M059J (cell line): Measurements from ENCODE around the gene ATP10B. TPM values are rescaled to one million over a fixed set of nuclear protein-coding genes. Genes with fewer than 3 reads are reported as not detected.

Source experiments
- DNase-seq: peaks from one replicate; pipeline ENCODE4 v3.0.0-alpha.2; 2012; ENCODE audit warnings: low read depth
- total RNA-seq: library from RNA; depleted of rRNA; stranded (reverse); fragments of >200 nt; shearing (Covaris generic); gene quantifications from 2 replicates; pipeline ENCODE4 v1.2.3, GENCODE V29; 2014

ATP10B gene
- total RNA-seq, 1 experiment from 2014 or later: 0.05 TPM

DNA sequence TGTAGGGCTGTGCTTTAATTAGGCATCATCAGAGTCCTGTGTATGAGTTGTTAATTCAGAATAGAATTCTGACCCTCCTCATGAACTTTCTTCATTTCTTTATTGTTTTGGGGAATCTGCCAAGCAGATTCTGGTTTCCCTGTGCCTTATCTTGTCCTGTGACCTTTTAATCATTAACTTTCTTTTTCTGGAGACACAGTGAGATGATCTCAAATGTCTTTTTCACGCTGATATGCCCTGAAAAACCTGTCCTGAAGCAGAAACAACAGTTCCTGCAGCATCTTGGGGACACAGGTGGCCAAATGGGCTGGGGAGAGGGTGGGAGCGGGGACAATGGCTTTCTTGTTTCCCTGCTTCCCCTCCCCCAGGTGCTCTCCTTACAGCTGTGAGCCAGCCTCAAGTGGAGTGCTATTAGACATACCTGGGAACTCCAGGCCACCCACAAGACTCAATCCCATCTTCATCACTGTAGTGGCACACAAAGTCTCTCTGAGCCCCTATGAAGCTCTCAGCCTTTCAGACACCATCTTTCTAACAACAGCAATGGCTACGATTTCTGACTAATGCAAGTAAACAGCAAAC, 213.8 kb downstream of the ATP10B start:
- DNase-seq: no peak

DNA sequence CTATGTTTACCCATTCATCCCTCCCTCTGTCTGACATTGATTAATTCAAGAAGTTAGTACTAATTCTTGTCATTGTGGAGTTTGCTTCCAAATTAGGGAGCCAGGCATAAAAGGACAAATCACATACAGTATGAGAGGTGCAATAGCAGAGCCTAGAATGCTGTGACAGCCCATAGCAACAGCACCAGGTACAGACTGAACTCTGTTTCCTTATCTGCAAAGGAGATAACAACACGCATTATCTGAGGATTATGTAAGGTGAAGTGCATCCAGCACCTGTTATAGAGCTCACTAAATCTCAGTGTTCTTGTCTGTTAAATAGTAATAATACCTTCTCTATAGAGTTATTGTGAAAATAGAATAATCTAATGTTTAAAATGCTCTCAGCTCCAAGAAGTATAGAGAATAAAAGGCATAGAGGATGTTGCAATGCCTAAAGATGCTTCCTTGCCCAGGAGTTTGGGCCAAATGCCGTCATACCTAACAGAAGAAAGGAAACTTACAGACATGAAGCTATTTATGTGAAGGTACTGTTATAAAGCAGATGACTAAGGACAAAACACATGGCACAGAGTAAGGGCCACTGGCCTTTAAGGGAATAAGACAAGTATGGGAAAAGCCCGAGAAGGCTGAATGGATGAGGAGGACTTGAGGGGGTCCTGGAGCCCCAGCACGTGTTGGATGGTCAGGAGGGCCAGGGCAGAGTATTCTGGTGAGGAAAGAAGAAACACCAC, 214.5 kb downstream of the ATP10B start:
- no peak for DNase-seq

DNA sequence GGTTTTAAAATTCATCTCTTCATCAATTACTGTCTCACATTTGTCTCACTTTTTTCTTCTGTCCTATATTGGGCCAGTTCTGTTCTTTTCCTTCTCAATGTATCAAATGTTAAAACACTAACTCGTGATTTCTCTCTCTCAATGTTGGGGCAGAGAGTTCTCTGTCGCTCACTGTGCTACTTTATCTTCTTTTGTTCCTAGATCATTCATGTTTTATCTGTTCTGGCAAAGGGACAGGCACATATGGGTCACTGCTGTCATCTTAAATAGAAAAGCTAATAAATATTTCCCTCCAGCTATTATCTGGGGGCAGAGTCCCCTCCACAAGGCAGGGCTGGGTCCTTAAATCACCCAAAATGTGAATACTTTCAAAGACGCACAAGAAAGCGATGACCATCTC, 216.3 kb downstream of the ATP10B start:
- DNase-seq: no peak

DNA sequence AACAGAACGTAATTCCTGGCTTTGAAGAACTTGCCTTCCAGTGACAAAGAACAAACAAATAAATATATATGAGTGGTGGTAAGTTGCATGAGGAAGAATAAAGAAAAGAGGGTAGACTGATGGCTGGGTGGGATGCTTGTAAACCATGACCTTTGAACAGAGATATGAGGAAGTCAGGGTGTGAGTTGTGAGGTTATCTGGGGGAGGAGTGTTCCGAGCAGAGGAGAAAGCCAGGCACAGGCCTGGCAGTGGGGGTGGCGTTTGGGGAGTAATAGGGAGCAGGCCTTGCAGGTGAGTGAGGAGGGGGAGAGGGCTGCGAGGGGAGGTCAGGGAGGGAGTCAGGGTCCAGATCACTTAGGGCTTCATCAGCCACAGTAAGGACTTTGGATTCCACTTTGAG, 217.0 kb downstream of the ATP10B start:
- DNase-seq: no peak

DNA sequence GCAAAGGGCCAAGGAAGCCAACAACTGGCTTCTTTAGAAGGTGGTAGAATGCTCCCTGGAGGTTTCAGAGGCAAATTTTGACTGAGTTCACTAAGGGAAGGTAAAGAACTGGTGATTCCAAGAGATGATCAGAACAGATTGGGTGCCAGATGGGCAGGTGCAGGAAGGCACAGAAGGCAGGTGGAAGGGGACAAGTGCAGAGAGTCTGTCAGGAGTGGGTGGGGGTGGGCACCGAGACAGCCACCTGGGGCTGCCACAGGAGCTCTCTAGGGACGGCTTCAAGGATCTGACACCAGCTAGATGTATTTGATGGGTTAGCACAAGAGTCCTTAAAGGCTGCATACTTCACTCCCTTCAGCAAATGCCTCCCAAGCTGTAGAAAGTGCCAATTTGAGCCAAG, 223.0 kb downstream of the ATP10B start:
- no peak for DNase-seq

DNA sequence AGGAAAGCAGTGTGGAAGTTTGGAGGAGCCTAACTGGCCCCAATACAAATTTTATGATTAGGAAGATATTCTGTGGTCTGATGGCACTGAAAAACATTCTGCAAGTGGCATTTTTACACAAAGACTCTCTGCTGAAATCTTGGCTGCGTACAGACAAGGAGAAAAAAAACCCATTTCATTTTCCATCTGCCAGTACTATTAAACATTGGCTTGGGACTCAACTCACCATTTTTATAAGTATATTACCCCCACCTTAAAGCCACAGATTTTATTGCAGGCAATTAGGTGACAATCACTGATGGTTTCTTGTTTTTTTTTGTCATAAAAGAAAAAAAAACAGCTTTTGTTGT, 223.4 kb downstream of the ATP10B start:
- no peak for DNase-seq

DNA sequence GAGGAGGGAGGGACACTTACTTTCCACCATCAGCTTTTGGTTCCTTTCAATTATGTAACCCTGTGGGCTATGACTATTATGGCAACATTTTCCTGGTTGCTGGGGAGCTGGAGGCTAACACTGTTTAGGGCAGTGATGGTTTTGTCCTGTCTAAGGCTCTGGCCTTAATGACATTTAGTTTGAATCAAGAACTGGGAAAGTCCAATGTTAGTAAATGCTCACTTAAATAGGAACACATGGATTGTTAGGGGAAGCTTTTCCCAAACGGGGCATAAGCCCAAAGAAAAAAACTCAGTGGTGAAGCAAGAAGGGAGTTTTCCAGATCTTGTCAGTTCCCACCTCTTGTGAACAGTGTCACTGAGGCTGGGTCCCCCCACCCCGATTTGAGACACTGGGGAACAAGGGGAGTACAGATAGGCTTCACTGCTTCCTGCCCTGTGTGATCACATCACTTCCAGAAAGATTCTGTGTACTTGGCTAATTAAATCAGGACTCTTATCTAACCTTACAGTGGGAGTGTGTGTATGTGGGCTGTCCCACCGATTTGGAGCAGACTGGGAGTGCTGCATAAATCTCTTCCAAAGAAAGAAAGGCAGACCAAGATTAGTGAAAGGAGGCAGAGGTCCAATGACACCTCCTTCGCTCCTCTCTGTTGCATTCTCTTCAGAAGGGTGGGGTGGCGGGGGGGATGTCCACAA, 223.9 kb downstream of the ATP10B start:
- DNase-seq: no peak

DNA sequence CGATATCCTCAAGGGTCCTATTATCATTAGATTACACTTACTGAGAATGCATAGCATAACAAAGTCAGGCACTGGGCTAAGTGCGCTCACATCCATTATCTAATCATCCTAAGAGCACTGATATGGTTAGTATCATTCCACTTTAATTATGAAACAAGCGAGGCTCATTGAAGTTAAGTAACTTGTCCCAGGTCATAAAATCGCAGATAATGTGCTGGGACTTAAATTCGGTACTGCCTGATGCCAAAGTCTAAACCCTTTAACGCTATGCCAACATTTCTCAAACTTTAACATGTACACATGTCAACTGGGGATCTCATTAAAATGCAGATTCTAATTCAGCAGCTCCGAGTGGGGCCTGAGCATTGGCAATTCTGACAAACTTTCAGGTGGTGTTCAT, 225.7 kb downstream of the ATP10B start:
- DNase-seq: no peak

DNA sequence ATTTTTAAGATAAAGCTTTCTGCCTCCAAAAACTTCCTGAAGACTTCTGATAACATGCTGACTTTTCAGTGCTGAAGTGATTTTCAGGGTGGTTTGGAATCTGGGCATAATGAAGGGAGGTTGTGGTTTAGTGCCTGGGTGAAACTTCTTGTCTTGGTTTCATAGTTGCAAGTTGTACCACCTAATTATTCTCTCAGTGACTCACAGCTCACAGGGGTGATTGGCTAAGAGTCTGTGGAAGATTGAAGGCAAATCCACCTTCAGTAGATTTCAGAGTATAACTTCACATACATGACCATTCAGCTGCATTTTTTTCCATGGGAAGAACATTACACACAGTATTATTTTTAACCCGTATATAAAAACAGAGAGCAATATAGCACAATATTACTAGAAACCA, 230.5 kb downstream of the ATP10B start:
- no peak for DNase-seq

DNA sequence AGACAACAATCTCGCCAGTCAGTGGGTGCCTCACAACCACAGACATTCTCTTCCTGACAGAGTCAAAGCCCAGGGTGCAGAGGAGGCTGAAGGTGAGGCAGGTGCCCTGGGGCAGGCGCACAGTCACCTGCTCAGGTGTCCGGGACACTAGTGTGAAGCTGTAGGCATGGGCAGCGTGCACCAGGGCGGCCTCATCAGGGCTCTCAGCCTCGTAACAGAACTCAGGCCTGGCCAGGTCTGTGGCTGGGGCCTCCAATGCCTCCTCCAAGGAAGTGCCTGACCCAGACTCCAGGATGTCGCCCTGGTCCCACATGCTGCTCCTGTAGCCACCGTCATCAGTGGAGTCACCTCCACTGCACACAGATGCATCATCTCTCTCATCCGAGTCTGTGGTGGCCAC, 231.6 kb downstream of the ATP10B start:
- DNase-seq: no peak

DNA sequence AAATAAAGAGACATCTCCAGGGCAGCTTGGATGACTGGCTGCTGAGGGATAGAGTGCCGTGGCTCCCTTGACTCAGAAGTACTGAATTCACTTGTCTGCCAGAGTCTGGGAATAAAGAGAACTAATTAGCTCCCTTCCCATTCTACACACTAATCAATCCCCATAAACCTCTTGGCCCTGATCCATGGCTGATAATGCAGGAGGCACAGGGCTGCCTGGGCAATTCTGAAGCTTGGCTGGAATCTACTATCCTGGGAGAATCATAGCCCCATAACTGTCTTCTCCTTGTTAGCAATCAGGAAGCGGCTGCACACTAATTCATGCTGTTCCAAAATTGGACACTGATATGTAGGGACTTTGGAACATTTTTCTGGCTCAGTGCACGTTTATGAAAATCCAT, 232.6 kb downstream of the ATP10B start:
- no peak for DNase-seq

DNA sequence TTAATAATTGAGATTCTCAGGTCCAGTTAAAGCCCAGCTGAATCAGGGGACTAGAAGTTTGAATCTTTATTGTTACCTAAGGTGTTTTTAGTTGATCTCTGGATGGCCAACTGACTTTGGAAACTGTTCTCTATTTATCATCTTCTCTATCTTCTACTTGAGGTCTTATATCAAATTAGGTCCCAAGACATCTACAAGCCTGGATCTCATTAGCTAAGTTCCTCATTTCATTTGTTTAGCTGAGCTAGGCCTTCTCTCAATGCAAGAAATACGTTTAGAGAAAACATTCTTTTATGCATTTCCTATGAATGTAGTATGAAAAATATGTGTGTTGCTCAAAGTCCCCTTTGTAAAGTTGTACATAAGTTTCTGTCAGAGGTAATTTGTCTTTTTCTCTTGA, 233.7 kb downstream of the ATP10B start:
- DNase-seq: no peak

DNA sequence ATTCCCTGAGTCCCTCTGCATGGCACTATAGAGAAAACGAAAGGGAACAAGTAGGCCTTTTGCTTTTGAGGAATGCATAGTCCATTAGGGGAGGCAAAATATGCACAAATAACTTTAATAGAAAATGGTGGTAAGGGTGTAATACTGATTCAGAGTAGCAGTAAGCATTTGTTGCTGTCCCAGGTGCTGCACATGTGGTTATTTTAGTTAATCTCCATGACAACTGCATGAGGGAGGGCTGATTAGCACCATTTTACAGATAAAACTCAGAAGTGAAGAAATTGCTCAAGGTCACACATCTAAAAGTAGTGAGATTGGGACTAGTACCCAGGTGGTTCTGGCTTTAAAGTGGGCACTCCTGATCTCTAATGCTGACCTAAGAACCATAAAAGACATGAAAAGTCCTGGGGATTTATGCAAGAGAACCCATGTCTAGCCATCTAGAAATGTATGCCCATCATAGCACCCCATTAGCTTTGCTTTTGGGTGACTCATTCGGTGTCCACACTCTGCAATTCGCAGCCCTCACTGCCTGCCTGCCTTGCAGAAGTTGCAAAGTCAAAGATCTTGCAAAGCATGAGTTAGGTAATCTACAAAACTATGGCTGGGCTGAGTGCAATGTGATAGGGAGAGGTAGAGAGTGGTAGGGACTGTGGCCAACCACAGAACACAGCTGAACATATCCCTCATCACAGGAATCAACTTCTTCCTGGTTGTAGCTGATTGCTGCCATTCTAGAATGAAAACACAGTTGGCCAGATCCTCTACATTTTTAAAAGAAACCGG, 235.1 kb downstream of the ATP10B start:
- no peak for DNase-seq

DNA sequence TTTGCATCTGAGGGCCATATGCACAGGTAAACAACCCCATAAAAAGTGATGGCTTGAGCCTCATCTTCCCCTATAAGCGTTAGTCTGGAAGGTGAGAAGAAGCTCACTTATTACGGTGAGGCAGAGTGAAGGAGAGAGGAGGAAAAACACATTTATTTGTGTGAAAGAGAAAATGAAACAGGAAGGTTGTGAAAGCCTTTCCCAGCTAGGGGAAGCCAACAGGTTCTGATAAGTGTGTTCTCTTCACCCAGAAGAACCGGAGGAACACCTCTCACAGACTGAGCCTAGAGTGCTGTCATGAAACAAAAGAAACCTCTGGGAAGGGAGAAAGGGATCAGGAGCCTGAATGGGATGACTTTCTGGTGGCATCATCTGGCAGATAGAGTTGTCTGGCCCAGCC, 237.9 kb downstream of the ATP10B start:
- no peak for DNase-seq

DNA sequence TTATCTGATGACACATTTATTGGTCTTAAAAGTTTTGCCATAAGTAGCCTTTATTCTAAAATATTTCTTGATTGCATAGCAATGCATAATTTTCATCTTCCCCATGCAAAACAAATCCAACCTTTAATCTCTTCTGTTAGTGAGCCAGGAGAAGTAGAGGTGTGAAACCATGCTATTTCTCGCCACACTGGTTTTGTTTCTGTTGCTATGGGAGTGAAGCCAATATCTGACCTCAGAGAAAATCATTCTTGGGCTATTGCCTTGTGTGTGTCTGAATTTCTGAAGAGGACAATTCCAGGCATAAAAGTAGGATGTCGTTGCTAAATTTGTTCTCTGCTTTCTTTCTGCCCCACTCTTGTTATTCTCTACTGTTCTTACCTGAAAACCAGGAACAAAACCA, 246.7 kb downstream of the ATP10B start:
- DNase-seq: no peak

DNA sequence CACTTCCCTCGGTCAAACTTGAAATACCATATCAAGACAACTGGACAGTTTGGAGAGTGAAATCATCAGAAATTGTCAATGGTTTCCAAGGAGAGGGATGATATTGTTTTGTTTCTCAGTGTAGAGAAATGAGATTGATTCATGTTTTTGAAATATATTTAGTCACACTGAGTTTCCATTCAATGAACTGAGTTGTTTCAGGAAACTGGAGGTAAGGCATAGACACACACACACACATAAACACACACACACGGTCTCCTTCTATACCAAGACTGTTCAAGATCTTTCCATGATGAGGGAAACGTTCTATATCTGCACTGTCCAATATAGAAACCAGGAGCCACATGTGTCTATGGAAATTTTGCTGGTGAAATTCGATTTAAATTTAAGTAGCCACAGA, 247.5 kb downstream of the ATP10B start:
- no peak for DNase-seq

DNA sequence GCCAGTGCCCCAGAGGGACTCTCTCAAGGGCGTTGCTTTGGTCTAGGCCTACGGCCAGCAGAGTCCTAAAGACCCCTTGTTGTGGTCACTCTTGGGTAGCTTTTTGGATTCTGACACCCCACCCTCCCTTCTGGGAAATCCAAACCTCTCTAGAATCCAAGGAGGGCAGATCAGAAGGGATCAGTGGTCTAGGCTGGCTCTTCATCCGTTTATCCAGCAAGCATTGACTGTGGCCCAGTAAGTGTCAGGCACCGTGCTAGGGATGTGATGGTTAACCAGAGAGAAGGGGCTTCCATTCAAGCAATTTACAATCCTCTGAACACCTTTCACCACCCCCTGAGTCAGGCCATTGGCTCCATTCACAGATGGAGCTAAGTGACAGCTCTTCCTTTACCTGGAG, 249.3 kb downstream of the ATP10B start:
- DNase-seq: no peak

DNA sequence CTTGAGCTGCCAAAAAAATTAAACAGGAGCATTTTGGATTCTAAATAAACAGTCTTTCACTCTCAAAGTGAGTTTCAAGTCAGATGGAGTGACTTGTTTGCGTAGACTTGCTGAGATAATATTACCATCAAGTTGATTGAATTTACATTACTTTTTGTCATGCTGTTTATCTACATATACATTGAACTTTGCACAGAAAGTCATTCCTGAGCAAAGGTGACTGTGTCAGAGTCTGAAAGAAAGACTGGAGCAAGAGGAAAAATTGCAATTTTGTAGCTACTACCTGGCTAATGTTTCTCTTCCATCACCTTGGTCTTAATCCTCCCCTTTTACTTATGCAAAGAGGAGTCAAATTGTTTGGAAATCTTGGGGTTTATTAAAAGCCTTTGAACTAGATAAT, 251.0 kb downstream of the ATP10B start:
- no peak for DNase-seq

DNA sequence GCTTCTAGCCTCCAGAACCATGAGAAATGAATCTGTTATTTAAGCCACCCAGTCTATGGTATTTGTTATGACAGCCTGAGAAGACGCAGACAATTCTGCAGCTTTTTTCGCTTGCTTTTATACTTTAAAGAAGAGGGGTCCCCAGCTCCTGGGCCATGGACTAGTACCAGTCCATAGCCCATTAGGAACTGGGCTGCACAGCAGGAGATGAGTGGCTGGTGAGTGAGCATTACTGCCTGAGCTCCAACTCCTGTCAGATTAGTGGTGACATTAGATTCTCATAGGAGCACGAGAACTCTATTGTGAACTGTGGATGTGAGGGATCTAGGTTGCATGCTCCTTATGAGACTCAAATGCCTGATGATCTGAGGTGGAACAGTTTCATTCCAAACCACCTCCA, 278.7 kb downstream of the ATP10B start:
- DNase-seq: no peak

DNA sequence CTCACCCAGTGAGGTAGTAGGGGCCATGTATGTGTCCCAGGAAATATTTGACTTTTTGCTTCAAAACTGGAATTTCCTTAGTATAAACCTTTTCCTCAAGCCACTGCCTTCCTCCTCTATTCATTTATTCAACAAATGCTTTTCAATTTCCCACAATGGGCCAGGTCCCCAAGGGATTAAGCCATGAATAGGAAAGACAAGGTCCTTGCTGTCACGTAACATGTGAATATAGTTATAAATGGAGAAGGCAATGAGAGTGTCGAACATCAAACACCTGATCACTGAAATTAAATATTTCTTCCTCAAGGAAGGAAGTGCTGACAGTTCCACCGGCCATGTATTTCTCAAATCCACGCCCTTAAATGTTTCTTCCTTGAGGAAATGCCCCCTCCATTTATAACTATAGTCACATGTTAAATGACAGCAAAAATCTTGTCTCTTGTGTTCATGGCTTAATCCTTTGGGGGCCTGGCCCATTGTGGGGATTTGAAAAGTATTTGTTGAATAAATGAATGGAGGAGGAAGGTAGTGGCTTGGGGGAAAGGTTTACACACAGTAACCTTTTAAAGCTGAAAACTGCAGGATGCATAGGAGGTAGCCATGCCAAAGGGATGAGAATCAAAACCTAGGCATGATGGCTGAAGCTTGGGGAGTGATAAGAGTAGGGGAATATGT, 284.8 kb downstream of the ATP10B start:
- DNase-seq: no peak

DNA sequence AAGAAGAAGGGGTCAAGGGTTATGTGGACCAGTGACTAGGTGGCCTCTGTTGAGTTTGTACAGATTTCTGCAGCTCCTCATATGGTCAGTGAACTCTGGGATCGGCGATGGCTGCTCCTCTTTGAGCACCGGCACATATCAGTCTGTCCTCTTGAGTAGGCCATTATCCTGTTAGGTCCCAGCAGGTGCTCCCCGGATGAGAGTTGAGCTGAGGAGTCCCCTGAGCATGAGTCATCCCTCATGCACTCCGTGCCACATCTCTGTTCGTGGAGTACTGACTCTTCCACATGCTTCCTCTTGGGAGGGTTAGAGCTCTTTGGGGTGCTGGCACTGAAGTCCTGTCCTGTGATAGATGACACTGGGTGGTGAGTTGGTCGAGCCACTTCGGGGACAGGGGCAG, 286.6 kb downstream of the ATP10B start:
- peak; percentile 19 for DNase-seq

DNA sequence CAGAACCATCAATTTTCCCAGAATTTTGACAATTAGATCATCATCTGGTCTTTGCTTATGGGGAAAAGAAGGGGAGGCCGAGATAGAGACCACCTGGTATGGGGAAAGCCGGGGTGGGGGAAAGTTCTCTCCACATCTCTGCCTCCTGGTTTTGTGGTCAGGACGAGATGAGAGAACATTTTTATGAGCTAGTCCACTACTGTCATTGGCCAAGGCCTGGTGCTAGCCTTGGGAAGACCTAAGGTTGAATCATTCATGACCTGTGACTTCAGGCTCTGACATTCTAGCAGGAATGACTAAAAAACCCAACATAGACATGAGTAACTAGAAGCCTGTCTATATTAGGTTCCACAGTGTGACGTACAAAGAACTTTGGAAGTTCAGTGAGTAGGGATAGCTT, 295.2 kb downstream of the ATP10B start:
- peak; percentile 87 for DNase-seq
